Measurements from ENCODE around the gene FAM234B. TPM values are rescaled to one million over a fixed set of nuclear protein-coding genes. Genes with fewer than 3 reads are reported as not detected.

FAM234B gene, protein sequence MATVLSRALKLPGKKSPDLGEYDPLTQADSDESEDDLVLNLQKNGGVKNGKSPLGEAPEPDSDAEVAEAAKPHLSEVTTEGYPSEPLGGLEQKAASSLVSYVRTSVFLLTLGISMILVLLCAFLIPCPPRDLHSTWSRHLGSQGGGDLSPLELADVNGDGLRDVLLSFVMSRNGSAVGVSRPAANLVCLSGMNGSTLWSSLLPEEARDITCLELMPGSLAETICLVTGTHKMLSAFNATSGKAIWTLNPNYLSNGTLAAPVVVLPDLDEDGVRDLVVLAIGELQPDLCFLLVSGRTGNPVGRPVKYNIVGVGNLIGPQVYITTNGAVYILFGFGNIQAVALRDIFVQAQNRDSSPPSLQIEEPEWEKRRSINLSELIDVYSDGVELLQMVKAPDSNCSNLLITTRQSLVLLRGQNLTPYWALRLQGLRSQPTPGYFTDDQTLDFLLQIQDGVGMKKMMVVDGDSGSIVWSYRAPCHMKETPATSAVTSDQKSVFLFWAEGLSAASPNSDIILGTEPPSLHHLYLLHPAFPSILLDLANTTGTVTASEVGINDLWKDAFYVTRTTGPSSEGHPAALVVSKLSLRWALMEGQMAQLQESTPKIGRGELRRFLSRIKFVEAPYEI
- total RNA-seq = 62.0 TPM

DNA sequence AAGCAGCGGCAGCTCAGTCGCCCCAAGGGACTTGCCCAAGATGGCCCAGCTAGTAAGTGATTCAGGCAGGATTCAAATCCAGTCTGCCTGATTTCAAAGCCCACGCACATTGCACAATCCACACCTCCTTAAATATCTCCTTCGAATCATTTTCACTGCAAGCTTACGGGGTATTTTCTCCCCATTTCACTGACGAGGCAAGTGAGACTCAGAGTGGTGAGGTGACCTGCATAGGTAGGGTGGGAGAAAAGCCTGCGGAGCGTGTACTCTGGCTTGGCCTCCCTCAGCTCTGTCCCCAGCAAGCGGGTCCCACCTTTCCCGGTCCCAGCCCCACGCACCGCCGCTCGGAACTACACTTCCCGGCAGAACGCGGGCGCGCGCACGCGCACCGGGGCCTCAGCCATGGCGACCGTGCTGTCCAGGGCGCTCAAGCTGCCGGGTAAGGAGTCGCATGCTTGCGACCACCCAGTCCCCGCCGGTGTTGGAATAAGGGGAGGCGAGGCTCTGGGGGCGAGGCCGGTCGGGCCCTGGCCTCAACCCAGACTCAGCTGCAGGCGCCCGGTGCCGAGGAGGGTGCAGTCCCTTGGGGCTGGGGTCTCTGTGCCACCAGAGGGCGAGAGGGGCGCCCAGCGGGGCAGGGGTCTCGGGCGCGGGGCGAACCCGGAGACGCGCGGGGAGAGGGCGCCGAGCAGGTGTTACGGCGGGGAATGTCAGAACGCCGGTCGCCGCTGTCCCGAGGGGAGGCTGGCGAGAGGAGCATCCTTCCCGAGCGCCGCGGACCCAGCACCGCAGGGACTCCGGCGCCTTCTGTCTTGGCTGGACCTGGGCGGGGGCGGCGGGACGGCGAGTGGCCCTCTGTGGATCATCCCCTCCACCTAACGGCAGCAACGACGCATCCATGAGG lies at the start of gene FAM234B:
FAM234B (plus strand) TSS at position 380 of the 904 bp plus-strand sequence; CDS start at position 403, 23 bp downstream.
- peak; percentile 77 to 82 for DNase-seq (ENCODE audit: low spot score in 2 of 2)
- no peak for FAIRE-seq

DNA sequence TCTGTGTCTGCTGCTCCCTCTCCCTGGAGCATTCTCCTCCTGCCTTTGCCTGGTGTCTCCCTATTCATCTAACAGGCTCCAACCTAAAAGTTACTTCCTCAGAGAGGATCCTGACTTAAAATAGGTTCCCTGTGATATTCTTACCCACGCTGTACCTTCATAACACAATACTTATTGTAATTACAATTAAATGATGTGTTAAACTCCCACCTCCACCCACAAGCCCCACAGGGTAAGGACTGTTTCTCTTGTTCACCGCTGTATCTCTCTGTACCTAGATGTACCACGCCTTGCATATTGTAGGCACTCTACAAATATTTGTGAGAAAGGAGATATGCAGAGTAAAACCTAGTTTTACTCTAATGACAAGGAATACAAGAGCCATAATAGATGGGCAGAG lies 49.1 kb upstream of the FAM234B start:
- FAIRE-seq = no peak
- DNase-seq (ENCODE audit: low spot score in 2 of 2) = no peak

DNA sequence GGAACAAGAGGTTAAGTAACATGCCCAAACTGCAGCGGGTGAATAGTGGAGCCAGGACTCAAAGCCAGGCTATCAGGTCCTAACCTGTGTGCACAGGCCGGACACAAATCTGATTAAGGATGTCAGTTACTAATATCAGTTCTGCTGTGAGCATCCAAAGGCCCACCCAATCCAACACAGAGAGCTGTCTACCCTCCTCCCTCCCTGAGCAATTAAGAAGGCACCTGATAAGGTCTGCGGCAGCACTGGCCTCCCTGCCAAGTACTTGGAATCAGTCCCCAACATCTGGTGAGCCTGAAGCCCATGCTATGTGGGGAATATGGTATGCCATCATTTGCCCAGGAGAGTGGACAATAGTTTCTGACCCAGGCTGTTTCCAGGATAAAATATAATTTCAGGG lies 48.0 kb upstream of the FAM234B start:
- no peak for FAIRE-seq
- no peak for DNase-seq (ENCODE audit: low spot score in 2 of 2)

DNA sequence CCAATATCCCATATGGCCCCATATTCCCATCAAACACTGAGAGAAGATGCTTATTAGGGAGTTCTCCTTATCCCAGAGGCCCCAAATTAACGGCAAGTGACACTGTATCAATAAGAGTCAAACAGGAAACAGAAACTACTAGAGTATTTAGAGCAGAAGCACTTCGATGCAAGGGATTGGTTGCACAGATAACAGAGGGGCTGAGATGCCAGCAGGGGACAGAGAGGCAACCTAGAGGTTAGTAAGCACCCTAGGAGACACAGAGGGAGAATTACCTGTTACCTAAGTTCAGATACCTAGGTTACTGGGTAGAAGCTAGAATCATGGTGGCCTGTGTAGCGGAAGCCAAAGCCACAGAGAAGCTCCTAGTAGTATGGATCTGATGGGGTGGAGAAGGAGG lies 47.0 kb upstream of the FAM234B start:
- FAIRE-seq (no peak), DNase-seq (ENCODE audit: low spot score in 2 of 2) (no peak)

DNA sequence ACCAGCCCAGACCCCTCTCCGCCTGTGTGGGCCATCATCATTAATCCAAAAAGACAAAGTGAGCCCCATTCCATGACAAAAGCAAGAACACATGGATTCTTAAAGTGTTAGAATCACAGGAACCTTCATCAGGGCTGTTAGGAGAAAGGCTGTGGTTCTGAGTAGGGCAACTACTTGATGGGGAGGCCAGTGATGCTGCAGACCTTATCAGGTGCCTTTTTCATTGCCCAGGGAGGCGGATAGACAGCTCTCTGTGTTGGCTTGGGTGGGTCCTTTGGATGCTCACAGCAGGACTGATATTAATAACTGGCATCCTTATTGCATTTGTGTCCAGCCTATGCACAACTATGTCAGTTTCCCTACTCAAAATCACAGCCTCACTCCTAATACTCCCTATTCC lies 46.4 kb upstream of the FAM234B start:
- FAIRE-seq = no peak
- no peak for DNase-seq (ENCODE audit: low spot score in 2 of 2)

DNA sequence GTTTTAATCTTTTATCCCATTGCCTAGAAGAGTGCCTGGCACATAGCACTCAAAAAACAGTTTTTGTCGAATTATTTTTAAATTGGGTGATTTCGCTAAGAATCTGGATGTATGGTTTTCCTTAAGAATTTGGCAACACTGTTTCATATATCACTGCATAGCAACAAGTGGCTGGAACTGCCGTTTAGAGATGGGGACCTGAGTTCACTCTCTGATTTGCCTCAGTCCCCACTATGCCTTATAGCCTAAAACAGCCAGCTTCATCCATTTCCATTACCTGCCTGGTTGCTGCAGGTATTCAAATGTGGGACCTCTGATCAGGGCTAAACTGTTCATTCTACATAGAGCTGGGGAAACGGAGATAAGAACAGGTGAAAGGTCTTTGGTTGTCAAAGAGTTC lies 45.9 kb upstream of the FAM234B start:
- no peak for DNase-seq (ENCODE audit: low spot score in 2 of 2)
- FAIRE-seq = no peak

DNA sequence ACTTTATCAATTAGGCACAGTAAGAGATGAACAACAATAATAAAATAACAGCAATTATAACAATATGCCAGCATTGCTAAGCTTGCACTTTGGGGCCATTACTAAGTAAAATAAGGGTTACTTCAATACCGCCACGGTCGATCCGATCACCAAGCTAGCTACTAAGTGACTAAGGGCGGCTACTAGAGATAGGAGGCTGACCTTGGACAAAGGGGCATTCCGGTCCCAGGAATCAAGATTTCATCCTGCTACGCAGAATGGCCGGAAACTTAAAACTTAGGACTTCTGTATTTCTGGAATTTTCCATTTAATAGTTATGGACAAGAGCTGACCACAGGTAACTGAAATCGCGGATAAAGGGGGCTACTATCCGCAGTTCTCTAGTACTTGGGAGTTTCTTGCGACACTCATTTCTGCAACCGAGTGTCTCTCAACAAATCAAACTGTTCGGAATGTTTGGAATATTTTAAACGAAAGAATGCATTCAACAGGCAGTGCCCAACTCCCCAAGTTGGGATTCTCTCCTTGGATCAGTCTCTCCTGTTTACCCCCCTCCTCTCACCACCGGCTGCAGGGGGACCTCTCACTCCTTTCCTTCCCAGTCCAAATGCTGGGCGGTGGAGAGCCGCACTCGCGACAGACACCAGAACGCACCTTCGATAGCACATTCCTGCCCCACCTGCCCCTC lies 44.8 kb upstream of the FAM234B start:
- DNase-seq (ENCODE audit: low spot score in 2 of 2) (peak in 1 of 2 donors; percentile 31), FAIRE-seq (no peak)

DNA sequence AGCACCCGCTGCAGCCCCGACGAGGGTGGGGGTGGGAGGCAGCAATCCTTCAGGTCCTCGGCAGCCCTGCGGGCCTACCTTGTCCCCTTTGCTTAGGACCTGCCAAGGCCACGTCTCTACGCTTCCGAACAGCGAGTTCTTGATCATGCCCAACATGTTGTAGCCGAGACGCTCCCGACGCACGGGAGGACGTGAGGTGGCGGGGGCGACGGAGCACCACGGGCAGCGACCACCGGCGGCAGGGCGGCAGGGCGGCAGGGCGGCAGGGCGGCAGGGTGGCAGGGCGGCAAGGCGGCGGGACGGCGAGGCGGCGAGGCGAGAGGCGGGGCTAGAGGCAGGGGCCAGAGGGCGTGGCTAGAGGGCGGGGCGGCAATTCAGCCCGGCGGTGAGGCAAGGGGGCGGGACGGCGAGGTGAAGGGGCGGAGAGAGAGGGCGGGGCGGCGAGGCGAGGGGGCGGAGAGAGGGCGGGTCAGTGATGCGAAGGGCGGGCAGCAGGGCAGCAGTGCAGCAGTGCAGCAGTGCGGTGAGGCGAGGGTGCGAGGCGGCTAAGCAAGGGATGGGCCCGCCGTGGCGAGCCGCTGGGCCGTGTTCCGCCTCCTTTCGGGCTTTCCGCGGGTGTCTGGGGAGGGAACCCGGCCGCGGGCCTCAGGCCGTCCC lies 44.1 kb upstream of the FAM234B start, which contains the start of gene HEBP1:
HEBP1 (minus strand) TSS at position 307 of the 657 bp plus-strand sequence; CDS start at position 156, 151 bp downstream.
- DNase-seq (ENCODE audit: low spot score in 2 of 2) = peak; percentile 98
- FAIRE-seq = no peak

DNA sequence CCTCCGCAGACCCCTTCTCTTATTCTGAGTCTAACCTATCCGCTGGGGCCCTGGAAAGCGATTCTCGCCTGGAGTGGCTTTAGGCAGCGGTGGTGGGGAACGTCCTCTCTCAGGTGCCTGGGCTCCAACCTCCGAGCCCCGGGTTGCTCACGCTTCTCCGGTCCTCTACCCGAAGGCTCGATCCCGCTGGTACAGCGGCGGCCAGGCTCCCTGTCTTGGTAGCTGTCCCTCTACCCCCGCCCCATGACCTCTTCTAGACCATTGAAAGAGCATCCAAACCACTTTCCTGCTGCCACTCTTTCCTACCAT lies 43.6 kb upstream of the FAM234B start:
- FAIRE-seq (no peak), DNase-seq (ENCODE audit: low spot score in 2 of 2) (peak; percentile 46 to 62)

DNA sequence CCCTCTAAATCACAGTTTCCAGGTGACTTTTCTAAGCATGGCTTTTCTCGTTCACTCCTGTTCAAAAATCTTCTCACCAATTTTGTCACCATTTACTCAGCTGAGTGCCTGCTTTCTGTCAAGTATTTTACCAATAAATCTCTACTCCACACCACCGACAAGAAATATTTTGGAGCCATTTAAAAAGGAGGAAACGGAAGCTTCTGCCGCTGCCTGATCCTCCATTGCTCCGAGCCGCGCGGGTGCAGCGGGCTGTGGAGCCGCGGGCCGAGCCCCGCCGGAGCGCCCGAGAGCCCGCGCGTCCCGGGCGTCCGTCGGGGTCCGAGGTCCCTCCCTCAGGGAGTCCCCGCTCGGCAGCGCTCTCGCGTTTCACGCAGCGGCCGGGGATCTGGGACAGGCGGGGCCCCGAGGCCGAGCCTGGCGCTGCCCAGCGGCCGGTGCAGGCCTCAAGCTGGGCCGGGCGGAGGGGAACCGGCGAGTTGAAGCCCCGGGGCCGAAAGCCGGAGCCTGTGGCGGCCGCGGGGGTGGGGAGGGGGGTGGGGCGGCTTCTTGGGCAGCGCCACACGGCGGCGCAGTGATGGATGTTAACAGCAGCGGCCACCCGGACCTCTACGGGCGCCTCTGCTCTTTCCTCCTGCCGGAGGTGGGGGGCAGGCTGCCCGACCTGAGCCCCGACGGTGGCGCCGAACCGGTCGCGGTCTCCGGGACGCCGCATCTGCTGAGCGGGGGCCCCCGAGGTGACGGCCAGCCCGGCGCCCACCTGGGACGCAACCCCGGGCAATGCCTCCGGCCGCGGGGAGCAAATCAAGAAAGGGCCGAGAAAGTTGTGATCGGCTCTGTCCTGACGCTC lies 43.0 kb upstream of the FAM234B start:
- FAIRE-seq (no peak), DNase-seq (ENCODE audit: low spot score in 2 of 2) (peak; percentile 82 to 84)

DNA sequence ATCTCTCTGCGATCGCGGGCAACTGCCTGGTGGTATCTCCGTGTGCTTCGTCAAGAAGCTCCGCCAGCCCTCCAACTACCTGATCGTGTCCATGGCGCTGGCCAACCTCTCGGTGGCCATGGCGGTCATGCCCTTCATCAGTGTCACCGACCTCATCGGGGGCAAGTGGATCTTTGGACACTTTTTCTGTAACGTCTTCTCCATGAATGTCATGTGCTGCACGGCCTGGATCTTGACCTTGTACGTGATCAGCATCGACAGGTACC lies 42.5 kb upstream of the FAM234B start:
- no peak for FAIRE-seq
- no peak for DNase-seq (ENCODE audit: low spot score in 2 of 2)

DNA sequence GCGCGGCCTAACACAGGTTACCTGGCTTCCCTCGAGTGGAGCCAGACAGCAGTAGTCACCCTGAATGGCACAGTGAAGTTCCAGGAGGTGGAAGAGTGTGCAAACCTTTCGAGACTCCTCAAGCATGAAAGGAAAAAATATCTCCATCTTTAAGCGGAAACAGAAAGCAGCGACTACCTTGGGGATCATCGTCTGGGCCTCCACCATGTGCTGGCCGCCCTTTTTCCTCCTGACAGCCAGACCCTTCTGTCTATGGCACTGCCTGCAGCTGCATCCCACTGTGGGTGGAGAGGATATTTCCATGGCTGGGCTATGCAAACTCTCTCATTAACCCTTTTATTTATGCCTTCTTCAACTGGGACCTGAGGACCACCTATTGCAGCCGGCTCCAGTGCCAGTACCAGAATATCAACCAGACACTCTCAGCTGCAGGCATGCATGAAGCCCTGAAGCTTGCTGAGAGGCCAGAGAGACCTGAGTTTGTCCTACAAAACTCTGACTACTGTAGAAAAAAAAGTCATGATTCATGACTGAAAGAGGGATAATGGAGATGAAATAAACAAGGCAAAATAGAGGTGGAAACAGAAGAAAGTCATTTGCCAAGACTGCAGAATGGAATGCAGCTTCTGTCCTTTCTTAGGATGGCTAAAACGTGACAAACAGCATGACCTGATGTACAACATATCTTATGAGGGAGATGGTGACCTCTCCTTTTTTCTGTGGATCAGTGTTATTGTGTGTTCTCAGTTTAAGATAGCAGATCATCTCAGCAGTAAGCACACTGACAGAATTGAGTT lies 41.7 kb upstream of the FAM234B start:
- no peak for FAIRE-seq
- no peak for DNase-seq (ENCODE audit: low spot score in 2 of 2)

DNA sequence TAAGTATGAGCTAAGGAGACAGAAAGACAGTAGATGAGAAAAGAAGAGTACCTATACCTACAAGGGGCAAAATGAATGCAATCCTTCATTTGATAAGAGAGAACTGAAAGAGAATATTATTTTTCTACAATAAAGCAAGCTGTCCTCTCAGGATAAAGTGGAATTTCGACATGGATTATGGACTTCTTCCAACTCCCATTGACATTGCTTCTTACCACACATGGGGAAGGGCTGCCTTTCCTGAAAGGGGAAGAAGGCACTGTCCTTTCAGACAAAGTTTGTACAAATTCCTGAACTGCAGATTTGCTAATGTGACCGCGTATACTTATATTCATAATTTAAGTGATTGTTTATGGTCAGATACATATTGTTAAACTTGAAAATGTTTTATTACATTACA lies 39.8 kb upstream of the FAM234B start:
- DNase-seq (ENCODE audit: low spot score in 2 of 2) (no peak), FAIRE-seq (no peak)

DNA sequence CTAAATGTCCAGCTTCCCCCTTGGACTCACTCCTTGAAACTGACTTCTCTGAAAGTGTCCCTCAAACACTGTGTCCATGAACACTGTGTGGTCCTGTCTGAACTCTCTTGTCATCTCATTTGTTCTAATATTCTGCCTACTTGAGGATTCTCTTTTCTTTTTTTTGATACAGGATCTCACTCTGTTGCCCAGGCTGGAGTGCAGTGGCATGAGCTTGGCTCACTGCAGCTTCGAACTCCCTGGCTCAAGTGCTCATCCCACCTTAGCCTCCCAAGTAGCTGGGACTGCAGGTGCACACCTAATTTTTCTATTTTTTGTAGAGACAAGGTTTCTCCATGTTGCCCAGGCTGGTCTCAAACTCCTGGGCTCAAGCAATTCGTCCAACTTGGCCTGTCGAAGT lies 39.2 kb upstream of the FAM234B start:
- DNase-seq (ENCODE audit: low spot score in 2 of 2) (no peak), FAIRE-seq (no peak)

DNA sequence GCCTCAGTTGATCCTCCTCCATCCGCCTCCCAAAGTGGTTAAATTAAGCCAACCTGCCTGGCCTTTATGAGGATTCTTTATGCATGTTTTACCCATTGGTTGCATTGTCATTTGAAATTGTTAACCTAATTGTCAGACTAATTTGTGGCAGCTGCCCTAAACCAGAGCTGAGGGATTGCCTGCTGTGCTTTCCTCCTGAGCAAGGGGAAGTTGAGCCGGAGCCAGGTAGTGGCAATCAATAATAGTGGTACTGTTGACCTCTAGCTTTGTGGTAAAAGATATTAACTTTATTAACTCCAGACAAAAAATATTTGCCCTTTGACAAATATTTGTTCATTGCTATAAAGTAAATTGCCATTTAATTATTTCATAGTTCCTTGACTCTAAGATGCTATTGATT lies 38.5 kb upstream of the FAM234B start:
- FAIRE-seq = no peak
- DNase-seq (ENCODE audit: low spot score in 2 of 2) = no peak

DNA sequence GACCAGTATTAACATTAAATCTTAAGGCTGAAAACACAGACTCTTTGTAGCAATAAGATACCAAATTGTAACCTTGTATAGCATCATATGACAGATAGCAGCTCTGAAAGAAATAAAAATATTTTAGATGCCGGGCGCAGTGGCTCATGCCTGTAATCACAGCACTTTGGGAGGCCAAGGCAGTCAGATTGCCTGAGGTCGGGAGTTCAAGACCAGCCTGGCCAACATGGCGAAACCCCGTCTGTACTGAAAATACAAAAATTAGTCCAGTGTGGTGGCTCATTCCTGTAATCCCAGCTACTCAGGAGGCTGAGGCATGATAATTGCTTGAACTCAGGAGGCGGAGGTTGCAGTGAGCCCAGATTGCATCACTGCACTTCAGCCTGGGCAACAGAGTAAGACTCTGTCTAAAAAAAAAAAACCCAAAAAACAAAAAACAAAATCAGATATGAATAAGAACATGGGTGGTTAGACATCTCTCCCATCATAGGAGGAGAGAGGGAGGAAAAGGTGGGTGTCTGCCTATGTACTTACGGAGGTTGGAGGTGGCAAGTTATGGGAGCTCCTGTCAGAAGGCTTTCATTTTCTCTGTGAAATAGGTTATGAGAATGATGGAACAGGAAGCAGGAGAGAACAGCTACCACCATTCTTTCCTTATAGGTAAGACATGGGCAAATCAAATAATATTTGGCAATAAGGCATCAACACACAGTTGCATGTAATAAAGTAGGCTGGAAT lies 36.5 kb upstream of the FAM234B start:
- FAIRE-seq (no peak), DNase-seq (ENCODE audit: low spot score in 2 of 2) (no peak)

DNA sequence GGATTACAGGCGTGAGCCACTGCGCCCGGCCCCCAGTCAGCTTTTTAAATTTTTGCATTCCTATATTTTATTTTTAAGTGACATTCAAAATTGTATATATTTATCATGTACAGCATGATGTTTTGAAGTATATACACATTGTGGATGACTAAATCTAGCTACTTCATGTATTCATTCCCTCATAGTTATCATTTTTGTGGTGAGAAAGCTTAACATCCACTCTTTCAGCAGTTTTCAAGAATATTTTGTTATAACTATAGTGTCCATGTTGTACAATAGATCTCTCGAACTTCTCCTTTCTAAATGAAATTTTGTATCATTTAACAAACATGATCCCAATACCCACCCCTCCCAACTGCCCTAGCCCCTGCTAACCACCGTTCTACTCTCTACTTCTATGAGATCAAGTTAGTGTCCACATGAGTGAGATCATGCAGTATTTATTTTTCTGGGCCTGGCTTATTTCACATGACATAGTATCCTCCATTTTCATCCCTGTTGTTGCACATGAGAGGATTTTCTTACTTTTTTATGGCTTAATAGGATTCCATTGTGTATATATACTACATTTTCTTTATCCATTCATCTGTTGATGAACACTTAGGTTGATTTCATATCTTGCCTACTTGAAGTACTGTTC lies 35.3 kb upstream of the FAM234B start:
- no peak for FAIRE-seq
- no peak for DNase-seq (ENCODE audit: low spot score in 2 of 2)
